Measurements from ENCODE around the gene CFAP100.

CFAP100 gene

DNA sequence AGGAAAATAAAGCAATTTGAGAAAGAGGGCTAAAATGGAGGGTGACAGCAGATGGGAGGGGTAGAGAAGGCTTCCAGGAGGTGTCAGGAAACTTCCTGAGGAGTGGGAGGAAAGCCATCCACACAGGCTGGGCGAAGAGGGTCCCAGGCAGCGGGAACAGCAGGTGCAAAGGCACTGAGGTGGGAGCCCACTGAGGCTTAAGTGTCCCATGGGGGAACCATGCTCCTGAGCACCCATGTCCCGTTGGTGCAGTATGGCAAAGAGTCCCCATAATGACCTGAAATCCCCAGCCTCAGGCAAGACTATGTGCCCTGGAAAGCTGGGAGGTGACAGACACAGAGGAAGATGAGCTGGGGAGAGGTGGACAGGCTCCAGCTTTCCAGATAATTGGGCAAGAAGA lies 30.0 kb downstream of the CFAP100 start:
- no peaks in the 10 kb centered on the region for H3K27me3 Mint-ChIP-seq (ENCODE audit: low read depth, poor library complexity)
- TF ChIP-seq, protein P1, sequence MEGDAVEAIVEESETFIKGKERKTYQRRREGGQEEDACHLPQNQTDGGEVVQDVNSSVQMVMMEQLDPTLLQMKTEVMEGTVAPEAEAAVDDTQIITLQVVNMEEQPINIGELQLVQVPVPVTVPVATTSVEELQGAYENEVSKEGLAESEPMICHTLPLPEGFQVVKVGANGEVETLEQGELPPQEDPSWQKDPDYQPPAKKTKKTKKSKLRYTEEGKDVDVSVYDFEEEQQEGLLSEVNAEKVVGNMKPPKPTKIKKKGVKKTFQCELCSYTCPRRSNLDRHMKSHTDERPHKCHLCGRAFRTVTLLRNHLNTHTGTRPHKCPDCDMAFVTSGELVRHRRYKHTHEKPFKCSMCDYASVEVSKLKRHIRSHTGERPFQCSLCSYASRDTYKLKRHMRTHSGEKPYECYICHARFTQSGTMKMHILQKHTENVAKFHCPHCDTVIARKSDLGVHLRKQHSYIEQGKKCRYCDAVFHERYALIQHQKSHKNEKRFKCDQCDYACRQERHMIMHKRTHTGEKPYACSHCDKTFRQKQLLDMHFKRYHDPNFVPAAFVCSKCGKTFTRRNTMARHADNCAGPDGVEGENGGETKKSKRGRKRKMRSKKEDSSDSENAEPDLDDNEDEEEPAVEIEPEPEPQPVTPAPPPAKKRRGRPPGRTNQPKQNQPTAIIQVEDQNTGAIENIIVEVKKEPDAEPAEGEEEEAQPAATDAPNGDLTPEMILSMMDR (IDR thresholded peaks at IDR 0.05) = no peak
- no peak overlapping the region for H3K4me3 Mint-ChIP-seq
- DNase-seq = no peak
- H3K27ac Mint-ChIP-seq = no peak overlapping the region
- H3K4me1 Mint-ChIP-seq = peaks cover 8% of the 10 kb centered on the region
- peaks cover 29% of the 10 kb centered on the region for H3K9me3 Mint-ChIP-seq
- peaks cover 11% of the 10 kb centered on the region for H3K36me3 Mint-ChIP-seq (ENCODE audit: low read depth)

DNA sequence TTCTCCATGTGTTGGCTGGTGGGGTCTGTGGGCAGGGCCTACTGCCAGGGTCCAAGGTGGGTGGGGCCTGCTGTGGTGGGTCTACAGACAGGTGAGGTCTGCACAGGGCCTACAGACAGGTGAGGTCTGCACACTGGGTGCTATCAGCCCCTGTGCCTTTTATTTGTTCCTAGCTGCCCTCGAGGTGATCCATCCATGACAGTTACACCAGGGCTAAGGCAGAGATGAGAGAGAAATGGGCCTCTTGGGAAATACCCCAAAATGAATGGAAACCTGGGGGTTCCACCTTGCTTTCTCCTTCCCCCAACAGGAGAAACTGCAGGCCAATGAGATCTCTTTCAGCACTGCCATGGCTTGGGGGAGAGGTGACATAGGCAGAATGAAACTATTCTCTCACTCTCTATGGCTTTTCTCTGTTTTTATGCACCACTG lies 36.4 kb downstream of the CFAP100 start:
- no peak for DNase-seq
- Mint-ChIP-seq H3K4me1 (peaks cover 7% of the 10 kb centered on the region), H3K27me3 (ENCODE audit: low read depth, poor library complexity) (peaks cover 6% of the 10 kb centered on the region), H3K9me3 (peaks cover 16% of the 10 kb centered on the region), H3K4me3 (no peak overlapping the region), H3K36me3 (ENCODE audit: low read depth) (peaks cover 10% of the 10 kb centered on the region), H3K27ac (no peak overlapping the region)
- TF ChIP-seq, protein P1 (IDR thresholded peaks at IDR 0.05) = no peak

DNA sequence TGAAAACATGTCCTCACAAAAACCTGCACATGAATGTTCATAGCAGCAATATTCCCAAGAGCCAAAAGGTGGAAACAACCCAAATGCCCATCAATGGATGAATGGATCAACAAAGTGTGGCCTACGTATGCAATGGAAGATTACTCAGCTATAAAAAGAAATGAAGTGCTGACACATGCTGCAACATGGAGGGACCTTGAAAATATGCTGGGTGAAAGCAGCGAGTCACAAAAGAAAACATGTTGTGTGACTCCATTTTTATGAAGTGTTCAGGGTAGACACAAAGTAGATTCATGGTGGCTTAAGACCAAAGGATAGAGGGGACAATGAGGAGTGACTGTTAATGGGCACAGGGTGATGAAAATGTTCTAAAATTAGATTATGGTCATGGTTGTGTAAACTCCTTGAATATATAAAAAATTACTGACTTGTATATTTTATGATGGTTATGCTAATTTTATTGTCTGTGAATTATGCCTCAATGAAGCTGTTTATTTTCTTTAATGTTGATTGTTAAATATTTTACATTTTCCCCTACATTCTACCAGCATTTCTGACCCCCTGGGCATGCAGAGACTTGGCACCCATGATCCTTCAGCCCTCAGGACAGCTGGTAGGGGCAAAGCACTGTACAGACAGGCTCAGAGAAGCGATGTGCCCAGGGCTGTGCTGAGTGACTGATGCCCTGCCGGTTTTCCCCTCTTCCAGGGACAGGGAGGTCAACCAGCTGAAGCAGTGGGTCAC lies 37.8 kb downstream of the CFAP100 start:
- Mint-ChIP-seq H3K27ac (no peak overlapping the region), H3K36me3 (ENCODE audit: low read depth) (peaks cover 15% of the 10 kb centered on the region), H3K4me3 (no peak overlapping the region), H3K9me3 (peaks cover 5% of the 10 kb centered on the region), H3K4me1 (peaks cover 7% of the 10 kb centered on the region), H3K27me3 (ENCODE audit: low read depth, poor library complexity) (peaks cover 6% of the 10 kb centered on the region)
- TF ChIP-seq, protein P1 (IDR thresholded peaks at IDR 0.05) = no peak
- DNase-seq = no peak

DNA sequence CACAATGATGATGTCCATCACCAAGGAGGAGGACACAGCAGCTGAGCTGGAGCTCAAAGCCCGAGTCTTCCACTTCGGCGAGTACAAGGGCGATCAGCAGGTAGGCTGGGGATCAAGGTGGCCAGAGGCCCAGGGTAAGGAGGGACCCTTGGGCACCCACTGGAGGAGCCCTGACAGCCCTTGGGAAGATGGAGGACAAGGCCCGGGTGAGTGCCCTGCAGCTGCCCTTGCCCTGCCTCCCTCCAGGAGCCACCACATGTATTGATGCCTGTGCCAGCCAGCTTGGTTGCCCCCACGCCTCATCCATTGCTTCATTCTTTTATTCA lies 38.4 kb downstream of the CFAP100 start:
- H3K9me3 Mint-ChIP-seq = no peaks in the 10 kb centered on the region
- H3K4me3 Mint-ChIP-seq = no peak overlapping the region
- H3K36me3 Mint-ChIP-seq (ENCODE audit: low read depth) = peaks cover 18% of the 10 kb centered on the region
- H3K4me1 Mint-ChIP-seq = peaks cover 7% of the 10 kb centered on the region
- H3K27ac Mint-ChIP-seq = no peak overlapping the region
- TF ChIP-seq, protein P1 (IDR thresholded peaks at IDR 0.05) = no peak
- H3K27me3 Mint-ChIP-seq (ENCODE audit: low read depth, poor library complexity) = peaks cover 6% of the 10 kb centered on the region
- DNase-seq = no peak

DNA sequence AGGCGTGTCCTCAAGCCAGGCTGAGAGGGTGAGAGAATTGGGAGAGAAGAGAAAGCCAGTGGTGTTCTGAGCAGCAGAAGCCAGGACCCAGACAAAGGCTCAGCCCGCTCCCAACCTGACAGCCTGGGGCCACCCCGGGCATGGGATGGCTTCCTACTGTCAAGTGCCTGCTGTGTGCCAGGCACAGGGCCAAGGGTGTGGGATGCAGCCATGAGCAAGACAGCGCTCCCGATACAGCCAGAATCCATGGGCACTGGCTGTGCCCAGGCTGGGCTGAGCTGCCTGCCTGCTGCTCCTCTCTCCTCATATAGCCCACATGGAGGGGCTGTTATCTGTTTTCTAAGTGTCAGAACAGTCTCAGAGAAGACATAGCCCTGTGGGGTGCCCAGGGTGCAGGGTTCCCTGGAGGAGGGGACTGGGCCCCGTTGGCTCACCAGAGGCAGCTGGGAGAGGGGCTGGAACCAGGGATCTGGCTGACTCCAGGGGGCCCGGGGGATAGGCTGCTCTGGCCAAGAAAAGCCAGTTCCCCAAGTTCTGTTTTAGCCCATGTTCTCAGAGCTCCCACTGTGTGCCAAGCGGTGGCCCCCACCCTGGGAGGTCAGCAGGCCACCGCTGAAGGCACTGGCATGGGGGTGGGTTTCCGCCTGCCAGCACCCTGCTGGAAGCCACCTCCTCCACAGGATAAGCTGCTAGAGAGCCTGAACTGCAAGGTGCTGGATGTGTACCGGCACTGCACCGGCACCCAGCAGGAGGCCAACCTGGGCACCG lies 39.0 kb downstream of the CFAP100 start:
- no peak for DNase-seq
- Mint-ChIP-seq H3K4me3 (no peak overlapping the region), H3K4me1 (peaks cover 7% of the 10 kb centered on the region), H3K9me3 (no peaks in the 10 kb centered on the region), H3K27ac (no peak overlapping the region), H3K27me3 (ENCODE audit: low read depth, poor library complexity) (peaks cover 6% of the 10 kb centered on the region), H3K36me3 (ENCODE audit: low read depth) (peaks cover 24% of the 10 kb centered on the region)
- TF ChIP-seq, protein P1 (IDR thresholded peaks at IDR 0.05) = no peak

All from nephron progenitor cell (in vitro differentiated cells).